Gastrocnemius medialis (tissue), 4 donors: Measurements from ENCODE around the gene CYP39A1. TPM values are rescaled to one million over a fixed set of nuclear protein-coding genes. Genes with fewer than 3 reads are reported as not detected.

Experiments
- ATAC-seq, 2 donors: fragments of 150-250 bp; one replicate each; pipeline ENCODE4 v1.9.1; 2016
- DNase-seq, 2 donors: peaks; one replicate each; pipeline ENCODE4 v3.0.0-alpha.2; 2019
- H3K27ac ChIP-seq, 4 donors: fragments of 200-600 bp; sonication (generic); 1 replicate in 1 of 4; 2 replicates in 3 of 4; pipeline ENCODE4 v1.5.1; 2016 to 2018; ENCODE audit warnings: mild to moderate bottlenecking in 2 of 4, moderate library complexity in 1 of 4
- H3K27me3 ChIP-seq, 3 donors: fragments of 200-600 bp; sonication (generic) in 2 of 3; 1 replicate in 1 of 3; 2 replicates in 2 of 3; pipeline versions ENCODE4 v1.5.1 to v1.6.0; 2016 to 2019; ENCODE audit warnings: mild to moderate bottlenecking in 1 of 3, moderate library complexity in 1 of 3
- H3K36me3 ChIP-seq, 2 donors: fragments of 200-600 bp; sonication (generic) in 1 of 2; one replicate each; pipeline ENCODE4 v1.5.1; 2017 to 2018
- H3K4me1 ChIP-seq, 2 donors: fragments of 200-600 bp; sonication (generic) in 1 of 2; one replicate each; pipeline ENCODE4 v1.5.1; 2016 to 2017; ENCODE audit warnings: mild to moderate bottlenecking in 2 of 2
- H3K4me3 ChIP-seq, 4 donors: fragments of 200-600 bp; sonication (generic) in 3 of 4; 1 replicate in 1 of 4; 2 replicates in 3 of 4; pipeline ENCODE4 v1.5.1; 2016 to 2019; ENCODE audit warnings: mild to moderate bottlenecking in 2 of 4
- H3K9me3 ChIP-seq, 3 donors: fragments of 200-600 bp; sonication (generic) in 2 of 3; 1 replicate in 1 of 3; 2 replicates in 2 of 3; pipeline ENCODE4 v1.5.1; 2016 to 2019
- POLR2A ChIP-seq, 2 donors: fragments of 450-650 bp; IDR thresholded peaks; one replicate each; pipeline ENCODE4 v1.6.1; 2017; ENCODE audit warnings: antibody characterized with exemption in 2 of 2, mild to moderate bottlenecking in 2 of 2, moderate library complexity in 2 of 2
- in situ Hi-C, 4 donors: fragments of 200-750 bp; cut with MboI; loops; one replicate each; pipeline versions ENCODE4 v1.15.0 to v1.8.0; 2017; ENCODE audit warnings: low sequenced_read_pairs in 4 of 4
- intact Hi-C: fragments of 100-400 bp; cut with DNase I; formaldehyde crosslinking; loops from one replicate; pipeline ENCODE4 v1.15.1; 2023; ENCODE audit warnings: low total_unique reads
- total RNA-seq, 4 donors: library from RNA; depleted of rRNA; stranded (reverse); fragments of >200 nt; gene quantifications; one replicate each; pipeline versions ENCODE4 v1.1.0 to v1.2.3, GENCODE V29; 2016
- TF ChIP-seq, protein P1 (sequence below), 5 experiments: fragments of 450-650 bp in 3 of 5; fragments of 200-600 bp in 2 of 5; sonication (generic) in 2 of 5; IDR thresholded peaks in 4 of 5; conservative IDR thresholded peaks in 1 of 5; 1 replicate in 4 of 5; 2 replicates in 1 of 5; pipeline ENCODE4 v1.5.1; 2016 to 2019; ENCODE audit warnings: antibody characterized with exemption in 5 of 5, mild to moderate bottlenecking in 3 of 5, moderate library complexity in 3 of 5

CYP39A1 gene
- total RNA-seq, 4 donors from 2014 or later: 0.24 to 3.8 (median 1.0) TPM

DNA sequence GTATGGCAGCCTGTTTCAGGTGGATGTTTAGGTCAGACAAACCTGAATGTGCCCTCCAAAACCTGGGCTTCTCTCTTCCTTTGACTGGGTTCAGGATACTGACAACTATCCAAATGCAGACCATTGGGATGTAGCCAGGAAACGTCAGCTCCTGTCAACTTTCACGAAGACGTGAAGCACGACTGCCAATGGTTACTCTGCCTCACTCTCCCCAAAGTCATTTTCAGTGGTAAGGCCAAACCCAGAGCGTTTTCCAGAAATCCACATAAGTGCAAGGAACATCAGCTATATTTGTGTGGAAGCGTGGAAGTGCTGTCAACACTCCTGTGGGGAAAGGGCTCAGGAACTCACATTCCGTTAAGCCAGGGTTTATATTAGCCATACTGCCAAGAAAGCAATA, 141.3 kb downstream of the CYP39A1 start:
- Histone ChIP-seq H3K36me3 (no peaks in the 10 kb centered on the region), H3K9me3 (no peaks in the 10 kb centered on the region), H3K27me3 (no peaks in the 10 kb centered on the region), H3K27ac (peak overlapping the region; percentile 55 to 84 (median 74)), H3K4me1 (peaks cover 44 to 75% of the 10 kb centered on the region in 2 donors), H3K4me3 (no peak overlapping the region)
- no peak for ATAC-seq
- no peak for DNase-seq
- no peak for TF ChIP-seq POLR2A (IDR thresholded peaks at IDR 0.05)
- TF ChIP-seq, protein P1, sequence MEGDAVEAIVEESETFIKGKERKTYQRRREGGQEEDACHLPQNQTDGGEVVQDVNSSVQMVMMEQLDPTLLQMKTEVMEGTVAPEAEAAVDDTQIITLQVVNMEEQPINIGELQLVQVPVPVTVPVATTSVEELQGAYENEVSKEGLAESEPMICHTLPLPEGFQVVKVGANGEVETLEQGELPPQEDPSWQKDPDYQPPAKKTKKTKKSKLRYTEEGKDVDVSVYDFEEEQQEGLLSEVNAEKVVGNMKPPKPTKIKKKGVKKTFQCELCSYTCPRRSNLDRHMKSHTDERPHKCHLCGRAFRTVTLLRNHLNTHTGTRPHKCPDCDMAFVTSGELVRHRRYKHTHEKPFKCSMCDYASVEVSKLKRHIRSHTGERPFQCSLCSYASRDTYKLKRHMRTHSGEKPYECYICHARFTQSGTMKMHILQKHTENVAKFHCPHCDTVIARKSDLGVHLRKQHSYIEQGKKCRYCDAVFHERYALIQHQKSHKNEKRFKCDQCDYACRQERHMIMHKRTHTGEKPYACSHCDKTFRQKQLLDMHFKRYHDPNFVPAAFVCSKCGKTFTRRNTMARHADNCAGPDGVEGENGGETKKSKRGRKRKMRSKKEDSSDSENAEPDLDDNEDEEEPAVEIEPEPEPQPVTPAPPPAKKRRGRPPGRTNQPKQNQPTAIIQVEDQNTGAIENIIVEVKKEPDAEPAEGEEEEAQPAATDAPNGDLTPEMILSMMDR (IDR thresholded peaks at IDR 0.05 in 4 of 5, conservative IDR thresholded peaks at IDR 0.05 in 1 of 5): no peak
- in situ Hi-C loops: no loop called here
- intact Hi-C loops: no loop called here

DNA sequence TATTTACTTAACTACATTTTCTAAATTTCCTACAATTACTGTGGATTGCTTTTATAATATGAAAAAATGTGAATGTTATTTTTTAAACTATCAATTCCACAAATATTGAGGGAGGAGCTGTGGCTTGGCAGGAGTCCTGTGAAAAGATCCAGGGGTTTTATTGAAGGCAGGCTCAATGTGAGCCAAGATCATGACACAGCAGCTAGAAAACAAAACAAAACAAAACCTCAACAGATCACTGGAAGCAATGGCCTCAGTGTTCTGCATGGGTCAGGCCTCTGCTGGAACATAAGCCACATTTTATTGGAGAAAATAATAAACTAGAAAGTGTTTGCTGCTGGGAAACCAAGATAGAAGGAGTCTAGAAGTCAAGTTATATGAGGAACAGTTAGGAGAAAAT, 142.0 kb downstream of the CYP39A1 start:
- Histone ChIP-seq H3K27me3 (no peaks in the 10 kb centered on the region), H3K4me3 (no peak overlapping the region), H3K36me3 (no peaks in the 10 kb centered on the region), H3K4me1 (peaks cover 45 to 81% of the 10 kb centered on the region in 2 donors), H3K9me3 (no peaks in the 10 kb centered on the region), H3K27ac (peak overlapping the region; percentile 55 to 84 (median 74))
- TF ChIP-seq POLR2A (IDR thresholded peaks at IDR 0.05): no peak
- TF ChIP-seq, protein P1 (IDR thresholded peaks at IDR 0.05 in 4 of 5, conservative IDR thresholded peaks at IDR 0.05 in 1 of 5): no peak
- peak in 1 of 2 donors; percentile 35 for ATAC-seq
- intact Hi-C loops (no loop called here), in situ Hi-C loops (no loop called here)
- no peak for DNase-seq

DNA sequence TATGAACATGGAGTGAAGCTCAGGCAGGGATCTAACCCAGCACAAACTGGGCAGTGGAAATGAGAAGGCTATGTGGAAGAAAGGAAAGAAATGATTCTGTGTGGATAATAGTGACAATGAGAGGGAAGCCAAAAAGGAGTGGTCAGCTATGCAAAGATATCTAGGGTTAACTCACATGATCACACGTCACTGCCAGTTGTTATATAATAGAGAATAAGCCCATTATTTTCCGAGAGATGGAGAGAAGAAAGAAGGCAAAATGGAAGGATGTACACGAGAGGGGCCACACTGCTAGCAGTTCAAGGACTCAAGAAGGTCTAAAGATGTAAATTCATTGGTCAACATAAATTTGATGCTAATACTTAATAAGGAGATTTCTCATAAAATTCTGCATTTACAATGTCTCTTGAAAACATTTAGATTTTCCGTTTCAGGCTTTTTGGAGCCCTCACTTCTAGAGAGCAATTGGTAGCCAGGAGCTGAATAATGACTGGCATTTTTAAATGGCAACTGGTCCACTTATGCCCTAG, 142.6 kb downstream of the CYP39A1 start:
- ATAC-seq: no peak
- H3K36me3 ChIP-seq: no peaks in the 10 kb centered on the region
- DNase-seq: no peak
- peaks cover 45 to 85% of the 10 kb centered on the region in 2 donors for H3K4me1 ChIP-seq
- H3K27ac ChIP-seq: peak overlapping the region; percentile 55 to 84 (median 74)
- H3K4me3 ChIP-seq: no peak overlapping the region
- TF ChIP-seq POLR2A (IDR thresholded peaks at IDR 0.05): no peak
- TF ChIP-seq, protein P1 (IDR thresholded peaks at IDR 0.05 in 4 of 5, conservative IDR thresholded peaks at IDR 0.05 in 1 of 5): no peak
- no peaks in the 10 kb centered on the region for H3K9me3 ChIP-seq
- no peaks in the 10 kb centered on the region for H3K27me3 ChIP-seq
- in situ Hi-C loops: no loop called here
- intact Hi-C loops: no loop called here

DNA sequence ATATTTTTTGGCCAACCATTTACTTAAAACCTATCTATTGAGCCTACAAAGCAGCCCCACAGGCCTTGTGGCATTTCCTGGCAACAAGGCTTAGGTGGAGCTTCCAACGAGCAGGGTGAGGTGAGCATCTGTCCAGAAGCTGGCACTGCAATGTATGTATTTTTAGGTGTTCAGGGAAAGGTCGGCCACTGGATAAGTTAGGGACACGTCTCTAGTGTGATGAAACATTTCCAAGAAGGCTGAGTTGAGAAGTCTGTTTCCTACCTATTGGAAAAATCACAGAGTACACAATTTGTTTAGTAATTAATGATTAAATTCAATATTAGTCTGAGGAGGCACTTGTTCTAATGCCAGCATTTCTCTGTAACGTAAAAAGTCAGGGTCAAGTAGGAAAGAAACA, 143.6 kb downstream of the CYP39A1 start:
- DNase-seq (peak; percentile 54 to 69), ATAC-seq (peak; percentile 65 to 89)
- TF ChIP-seq, protein P1 (IDR thresholded peaks at IDR 0.05 in 4 of 5, conservative IDR thresholded peaks at IDR 0.05 in 1 of 5): no peak
- no peak for TF ChIP-seq POLR2A (IDR thresholded peaks at IDR 0.05)
- no peaks in the 10 kb centered on the region for H3K36me3 ChIP-seq
- in situ Hi-C loops: no loop called here
- intact Hi-C loops: no loop called here
- H3K4me1 ChIP-seq: peaks cover 45 to 92% of the 10 kb centered on the region in 2 donors
- no peaks in the 10 kb centered on the region for H3K27me3 ChIP-seq
- no peak overlapping the region for H3K4me3 ChIP-seq
- H3K9me3 ChIP-seq: no peaks in the 10 kb centered on the region
- peak overlapping the region; percentile 55 to 84 (median 74) for H3K27ac ChIP-seq

DNA sequence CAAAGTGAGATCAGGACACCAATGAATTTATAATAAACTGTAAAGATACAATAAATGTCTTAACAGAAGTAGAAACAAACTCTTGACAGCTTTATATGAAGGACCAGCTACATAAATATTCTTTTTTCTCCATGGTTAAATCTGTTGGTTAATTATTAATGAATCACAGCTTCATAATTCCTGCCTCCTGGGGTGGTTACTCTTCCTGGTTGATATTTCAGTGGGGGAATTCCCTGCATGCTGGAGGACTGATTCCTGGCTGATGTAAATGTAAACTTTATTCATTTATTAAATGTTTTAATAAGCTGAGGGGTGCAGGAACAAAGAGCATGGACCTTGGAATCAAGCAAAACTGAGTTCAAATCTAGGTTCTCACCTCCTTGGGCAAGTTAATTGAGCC, 145.2 kb downstream of the CYP39A1 start:
- no peaks in the 10 kb centered on the region for H3K27me3 ChIP-seq

More for the DNA sequence above, 145.2 kb downstream of the CYP39A1 start:
- no peak overlapping the region for H3K4me3 ChIP-seq
- TF ChIP-seq, protein P1 (IDR thresholded peaks at IDR 0.05 in 4 of 5, conservative IDR thresholded peaks at IDR 0.05 in 1 of 5): no peak
- no peak for TF ChIP-seq POLR2A (IDR thresholded peaks at IDR 0.05)
- in situ Hi-C loops: no loop called here
- H3K9me3 ChIP-seq: no peaks in the 10 kb centered on the region
- DNase-seq (no peak), ATAC-seq (no peak)
- H3K4me1 ChIP-seq: peaks cover 40 to 93% of the 10 kb centered on the region in 2 donors
- intact Hi-C loops: no loop called here
- H3K27ac ChIP-seq: peak overlapping the region in 2 of 4 donors; percentile 82 to 84
- H3K36me3 ChIP-seq: no peaks in the 10 kb centered on the region
